Ovary (tissue), 3 donors: Measurements from ENCODE around the gene NLRP10.

Experiments used
- CTCF ChIP-seq, 3 donors: fragments of 450-650 bp in 2 of 3; fragments of 200-600 bp in 1 of 3; IDR thresholded peaks; one replicate each; pipeline versions ENCODE4 v1.5.1 to v1.8.0; 2016 to 2022; ENCODE audit warnings: antibody characterized with exemption in 3 of 3, mild to moderate bottlenecking in 1 of 3
- EP300 ChIP-seq: sonication (generic); formaldehyde crosslinking; IDR thresholded peaks from one replicate; pipeline ENCODE4 v1.6.1; 2017; ENCODE audit warnings: antibody characterized with exemption
- donor health status: DM: no; HTN: no; CAD: no.

GRCh38 chr11:7967097-7967496, 1.9 kb upstream of the NLRP10 start:
- no peak for TF ChIP-seq CTCF (IDR thresholded peaks at IDR 0.05)
- no peak for TF ChIP-seq EP300
